Osteoblast (primary cell): ENCODE measurements around the gene SHTN1. TPM values are rescaled to one million over a fixed set of nuclear protein-coding genes. Genes with fewer than 3 reads are reported as not detected.
A peak's percentile ranks its signal among the peaks of the same experiment; 100 is the strongest.

Source experiments
- DNase-seq: peaks from one replicate; pipeline ENCODE4 v3.0.0; 2011; ENCODE audit warnings: low spot score, mixed read lengths; ENCODE audit not compliant: insufficient read length; ENCODE audit errors: missing footprints
- H2AFZ ChIP-seq: 2 replicates; pipeline ENCODE4 v1.6.0; 2011; ENCODE audit warnings: mild to moderate bottlenecking, low read length
- H3K27ac ChIP-seq: 2 replicates; pipeline ENCODE4 v1.5.1; 2011; ENCODE audit warnings: mild to moderate bottlenecking, low read depth, low read length, moderate library complexity
- H3K27me3 ChIP-seq: 2 replicates; pipeline ENCODE4 v1.6.0; 2012; ENCODE audit warnings: mild to moderate bottlenecking, control low read depth, inconsistent platforms, low read length, moderate library complexity; ENCODE audit not compliant: insufficient read depth
- H3K36me3 ChIP-seq: 2 replicates; pipeline ENCODE4 v1.5.1; 2011; ENCODE audit warnings: mild to moderate bottlenecking, low read length, control low read depth, moderate library complexity; ENCODE audit not compliant: insufficient read depth
- H3K4me1 ChIP-seq: 2 replicates; pipeline ENCODE4 v1.5.1; 2011; ENCODE audit warnings: mild to moderate bottlenecking, low read length, control low read depth, moderate library complexity; ENCODE audit not compliant: insufficient read depth
- H3K4me2 ChIP-seq: 2 replicates; pipeline ENCODE4 v1.6.0; 2011; ENCODE audit warnings: mild to moderate bottlenecking, low read length; ENCODE audit not compliant: insufficient read depth
- H3K4me3 ChIP-seq: fragments of 200-600 bp; sonication (generic); 3 replicates; pipeline ENCODE4 v1.5.1; 2012; ENCODE audit warnings: mild to moderate bottlenecking, low read length, inconsistent platforms; ENCODE audit not compliant: insufficient read depth
- H3K79me2 ChIP-seq: 2 replicates; pipeline ENCODE4 v1.6.0; 2012; ENCODE audit warnings: mild to moderate bottlenecking, low read length, control low read depth, inconsistent platforms; ENCODE audit not compliant: insufficient read depth
- H3K9me3 ChIP-seq: 2 replicates; pipeline ENCODE4 v1.5.1; 2011; ENCODE audit warnings: low read depth, low read length, control low read depth
- H4K20me1 ChIP-seq: 2 replicates; pipeline ENCODE4 v1.6.0; 2012; ENCODE audit warnings: mild to moderate bottlenecking, low read length, control low read depth; ENCODE audit not compliant: insufficient read depth
- total RNA-seq: library from RNA; depleted of rRNA; stranded (reverse); fragments of >200 nt; gene quantifications from 2 replicates; pipeline ENCODE4 v1.2.3, GENCODE V29; 2012
- TF ChIP-seq, protein P1 (sequence below): IDR thresholded peaks from 2 replicates; pipeline ENCODE4 v1.5.1; 2011; ENCODE audit warnings: mild to moderate bottlenecking, low read depth, low read length, moderate library complexity; ENCODE audit errors: extremely low read depth

The SHTN1 gene
- total RNA-seq, 1 donor, result 2.2 TPM

DNA sequence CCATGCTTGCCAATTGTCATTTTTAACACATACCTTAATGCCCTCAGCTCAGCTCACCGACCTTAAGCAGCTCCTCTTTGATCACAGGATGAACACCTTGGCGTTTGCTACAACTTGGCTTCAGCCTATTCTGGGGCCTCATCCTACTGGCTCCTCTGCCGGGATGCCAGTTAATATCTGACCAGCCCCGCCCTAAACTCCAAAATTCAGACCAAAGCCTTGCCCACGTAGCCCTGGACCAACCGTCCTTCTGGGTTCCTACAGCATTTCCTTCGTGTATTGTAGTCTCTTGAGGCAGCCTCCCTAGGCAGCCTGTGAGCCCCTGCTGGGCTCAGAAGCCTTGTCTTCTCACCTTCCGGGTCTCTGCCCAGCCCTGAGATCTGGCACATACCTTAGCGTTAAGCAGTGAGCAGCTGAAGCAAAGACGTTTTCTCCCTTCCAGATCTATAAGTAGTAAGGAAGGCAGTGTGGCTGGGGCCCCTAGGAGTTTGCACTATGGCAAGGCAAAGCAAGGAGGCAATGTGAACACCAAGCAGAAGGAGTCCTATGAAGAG is 154.9 kb downstream of the SHTN1 start:
- H3K27ac ChIP-seq, result no peak overlapping the region
- H3K4me2 ChIP-seq, result peak overlapping the region; percentile 93
- DNase-seq, result no peak
- H3K9me3 ChIP-seq, result no peaks in the 10 kb centered on the region
- H4K20me1 ChIP-seq, result no peaks in the 10 kb centered on the region
- no peaks in the 10 kb centered on the region for H3K36me3 ChIP-seq
- H3K4me3 ChIP-seq, result peak overlapping the region; percentile 79
- H2AFZ ChIP-seq, result peak overlapping the region; percentile 95
- no peaks in the 10 kb centered on the region for H3K79me2 ChIP-seq
- H3K4me1 ChIP-seq, result peaks cover 10% of the 10 kb centered on the region
- H3K27me3 ChIP-seq, result peaks cover 9% of the 10 kb centered on the region
- TF ChIP-seq, protein P1, sequence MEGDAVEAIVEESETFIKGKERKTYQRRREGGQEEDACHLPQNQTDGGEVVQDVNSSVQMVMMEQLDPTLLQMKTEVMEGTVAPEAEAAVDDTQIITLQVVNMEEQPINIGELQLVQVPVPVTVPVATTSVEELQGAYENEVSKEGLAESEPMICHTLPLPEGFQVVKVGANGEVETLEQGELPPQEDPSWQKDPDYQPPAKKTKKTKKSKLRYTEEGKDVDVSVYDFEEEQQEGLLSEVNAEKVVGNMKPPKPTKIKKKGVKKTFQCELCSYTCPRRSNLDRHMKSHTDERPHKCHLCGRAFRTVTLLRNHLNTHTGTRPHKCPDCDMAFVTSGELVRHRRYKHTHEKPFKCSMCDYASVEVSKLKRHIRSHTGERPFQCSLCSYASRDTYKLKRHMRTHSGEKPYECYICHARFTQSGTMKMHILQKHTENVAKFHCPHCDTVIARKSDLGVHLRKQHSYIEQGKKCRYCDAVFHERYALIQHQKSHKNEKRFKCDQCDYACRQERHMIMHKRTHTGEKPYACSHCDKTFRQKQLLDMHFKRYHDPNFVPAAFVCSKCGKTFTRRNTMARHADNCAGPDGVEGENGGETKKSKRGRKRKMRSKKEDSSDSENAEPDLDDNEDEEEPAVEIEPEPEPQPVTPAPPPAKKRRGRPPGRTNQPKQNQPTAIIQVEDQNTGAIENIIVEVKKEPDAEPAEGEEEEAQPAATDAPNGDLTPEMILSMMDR, result no peak

DNA sequence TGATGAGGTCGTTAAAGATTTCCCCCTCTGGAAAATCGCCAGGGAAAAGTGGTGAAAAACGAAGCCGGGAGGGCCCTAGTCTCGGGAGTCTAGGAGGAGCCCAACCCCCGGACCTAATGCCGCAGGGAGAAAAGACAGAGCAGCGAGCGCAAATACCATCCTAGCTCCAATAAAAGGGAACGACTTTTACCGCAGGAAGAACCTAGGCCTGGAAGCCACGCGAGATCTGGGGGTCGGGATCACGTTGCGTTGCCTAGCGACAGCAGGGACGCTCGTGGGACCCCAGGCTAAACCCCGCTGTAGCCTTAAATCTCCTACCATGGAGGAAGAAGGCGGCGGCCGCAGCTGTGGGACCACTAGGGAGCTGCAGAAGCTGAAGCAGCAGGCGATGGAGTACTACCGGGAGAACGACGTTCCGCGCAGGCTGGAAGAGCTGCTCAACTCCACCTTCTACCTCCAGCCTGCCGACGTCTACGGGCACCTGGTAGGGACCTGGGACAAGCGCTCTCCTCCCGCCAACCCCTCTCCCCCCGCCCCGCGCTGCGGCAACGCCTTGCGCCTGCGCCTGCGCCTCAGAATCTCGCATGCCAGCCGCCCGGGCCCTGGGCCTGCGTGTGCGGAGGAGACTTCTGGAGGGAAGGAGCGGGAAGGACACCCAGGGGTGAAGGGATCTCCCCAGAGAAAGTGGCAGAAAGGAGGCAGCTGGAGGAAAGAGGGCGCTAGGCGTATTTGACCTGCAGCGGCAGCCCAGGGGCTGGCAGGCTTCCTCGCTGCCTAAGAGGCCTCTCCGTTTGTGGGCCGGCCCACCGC is 155.5 kb downstream of the SHTN1 start, which contains the start of gene ENO4:
Gene ENO4, plus strand, starts transcription at position 252 of the 810 bp plus-strand sequence. Its CDS starts 68 bp downstream, at position 320.
- Histone ChIP-seq H4K20me1 (no peaks in the 10 kb centered on the region), H3K27ac (no peak within 1 kb of the TSS), H3K79me2 (no peaks in the 10 kb centered on the region), H3K36me3 (no peaks in the 10 kb centered on the region), H3K4me2 (peak within 1 kb of the TSS; percentile 93), H3K4me3 (peak within 1 kb of the TSS; percentile 79), H2AFZ (peak within 1 kb of the TSS; percentile 95), H3K9me3 (no peaks in the 10 kb centered on the region), H3K4me1 (peaks cover 10% of the 10 kb centered on the region), H3K27me3 (peaks cover 9% of the 10 kb centered on the region)
- TF ChIP-seq, protein P1, result no peak
- DNase-seq, result peak; percentile 94

DNA sequence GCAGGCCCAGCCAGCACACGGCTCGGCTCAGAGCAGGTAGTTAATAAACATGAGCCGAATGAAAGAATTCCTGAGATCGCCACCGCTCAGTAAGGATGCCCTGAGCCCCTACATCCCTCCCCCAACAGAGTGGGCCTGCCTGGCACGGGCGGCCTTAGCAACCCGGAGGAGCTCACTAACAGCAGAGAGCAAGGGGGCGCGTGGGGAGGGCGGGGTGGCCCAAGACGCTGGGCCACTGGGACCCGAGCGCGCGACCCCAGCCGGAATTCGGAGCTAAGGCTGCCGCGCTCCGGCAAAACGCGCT is 156.1 kb downstream of the SHTN1 start:
- peak overlapping the region; percentile 95 for H2AFZ ChIP-seq
- H3K4me3 ChIP-seq, result peak overlapping the region; percentile 79
- H3K4me2 ChIP-seq, result peak overlapping the region; percentile 93
- no peaks in the 10 kb centered on the region for H3K36me3 ChIP-seq
- H3K27ac ChIP-seq, result no peak overlapping the region
- peaks cover 10% of the 10 kb centered on the region for H3K4me1 ChIP-seq
- DNase-seq, result no peak
- no peaks in the 10 kb centered on the region for H3K79me2 ChIP-seq
- no peaks in the 10 kb centered on the region for H3K9me3 ChIP-seq
- no peaks in the 10 kb centered on the region for H4K20me1 ChIP-seq
- TF ChIP-seq, protein P1, result no peak
- peaks cover 9% of the 10 kb centered on the region for H3K27me3 ChIP-seq

- Histone ChIP-seq H3K4me3 (peak overlapping the region; percentile 79), H3K27me3 (peaks cover 9% of the 10 kb centered on the region), H3K9me3 (no peaks in the 10 kb centered on the region), H3K79me2 (no peaks in the 10 kb centered on the region), H3K4me2 (peak overlapping the region; percentile 93), H2AFZ (peak overlapping the region; percentile 95), H4K20me1 (no peaks in the 10 kb centered on the region), H3K36me3 (no peaks in the 10 kb centered on the region), H3K27ac (no peak overlapping the region), H3K4me1 (peaks cover 10% of the 10 kb centered on the region)
- no peak for DNase-seq
- TF ChIP-seq, protein P1, result no peak
Observed at GRCh38 chr10:116848032-116848943, 156.7 kb downstream of the SHTN1 start.
